H9 (cell line): ENCODE data around the gene MYOD1. TPM values are rescaled to one million over a fixed set of nuclear protein-coding genes. Genes with fewer than 3 reads are reported as not detected.

Experiments
- DNase-seq: peaks from one replicate; pipeline ENCODE4 v3.0.0-alpha.2; 2017
- H2AFZ ChIP-seq: one replicate; pipeline ENCODE4 v1.6.1; 2013; ENCODE audit warnings: mild to moderate bottlenecking, low read length, control low read depth, moderate library complexity
- H2AK5ac ChIP-seq: 2 replicates; pipeline ENCODE4 v1.6.1; 2013; ENCODE audit warnings: low read length, control low read depth, mixed read lengths; ENCODE audit not compliant: insufficient read length
- H2BK120ac ChIP-seq: one replicate; pipeline ENCODE4 v1.6.1; 2013; ENCODE audit warnings: low read depth, mild to moderate bottlenecking, low read length, control low read depth, inconsistent platforms; ENCODE audit not compliant: poor library complexity, severe bottlenecking
- H2BK12ac ChIP-seq: 2 replicates; pipeline ENCODE4 v1.6.1; 2013; ENCODE audit warnings: low read length, control low read depth, mixed read lengths, low read depth; ENCODE audit not compliant: insufficient read length
- H2BK15ac ChIP-seq: 2 replicates; pipeline ENCODE4 v1.6.1; 2013; ENCODE audit warnings: low read depth, low read length, control low read depth
- H2BK20ac ChIP-seq: one replicate; pipeline ENCODE4 v1.6.1; 2013; ENCODE audit warnings: low read depth, mild to moderate bottlenecking, low read length, control low read depth, inconsistent platforms; ENCODE audit not compliant: poor library complexity, severe bottlenecking
- H2BK5ac ChIP-seq: 2 replicates; pipeline ENCODE4 v1.6.1; 2013; ENCODE audit warnings: low read length, control low read depth, mixed read lengths; ENCODE audit not compliant: insufficient read length
- H3K14ac ChIP-seq: 2 replicates; pipeline ENCODE4 v1.6.1; 2013; ENCODE audit warnings: low read length, control low read depth; ENCODE audit not compliant: insufficient read depth
- H3K18ac ChIP-seq: 2 replicates; pipeline ENCODE4 v1.6.1; 2013; ENCODE audit warnings: low read depth, mild to moderate bottlenecking, mixed read lengths, low read length, control low read depth; ENCODE audit not compliant: insufficient read length
- H3K23ac ChIP-seq: 2 replicates; pipeline ENCODE4 v1.6.1; 2013; ENCODE audit warnings: low read length, control low read depth, mixed read lengths, low read depth; ENCODE audit not compliant: insufficient read length
- H3K23me2 ChIP-seq: 2 replicates; pipeline ENCODE4 v1.6.1; 2013; ENCODE audit warnings: low read depth, mild to moderate bottlenecking, mixed read lengths, low read length, control low read depth; ENCODE audit not compliant: insufficient read length, poor library complexity, severe bottlenecking
- H3K27ac ChIP-seq: 2 replicates; pipeline ENCODE4 v1.5.1; 2013; ENCODE audit warnings: low read length, control low read depth, mixed read lengths, low read depth; ENCODE audit not compliant: insufficient read length
- H3K27me3 ChIP-seq: 2 replicates; pipeline ENCODE4 v1.6.1; 2013; ENCODE audit warnings: low read length, control low read depth, inconsistent platforms; ENCODE audit not compliant: insufficient read depth
- H3K4ac ChIP-seq: 2 replicates; pipeline ENCODE4 v1.6.1; 2013; ENCODE audit warnings: low read depth, mild to moderate bottlenecking, control low read depth, inconsistent platforms, low read length, moderate library complexity
- H3K4me1 ChIP-seq: 2 replicates; pipeline ENCODE4 v1.6.1; 2013; ENCODE audit warnings: low read length, control low read depth, inconsistent platforms; ENCODE audit not compliant: insufficient read depth
- H3K4me2 ChIP-seq: 2 replicates; pipeline ENCODE4 v1.6.1; 2013; ENCODE audit warnings: low read length, control low read depth, mixed read lengths; ENCODE audit not compliant: insufficient read length, insufficient read depth
- H3K56ac ChIP-seq: 2 replicates; pipeline ENCODE4 v1.6.1; 2013; ENCODE audit warnings: low read depth, mild to moderate bottlenecking, mixed read lengths, low read length, control low read depth; ENCODE audit not compliant: insufficient read length
- H3K79me1 ChIP-seq: 2 replicates; pipeline ENCODE4 v1.6.1; 2013; ENCODE audit warnings: low read depth, mild to moderate bottlenecking, moderate library complexity, low read length, control low read depth, inconsistent platforms; ENCODE audit not compliant: insufficient read depth, poor library complexity, severe bottlenecking
- H3K79me2 ChIP-seq: 2 replicates; pipeline ENCODE4 v1.6.1; 2013; ENCODE audit warnings: low read length, control low read depth, inconsistent platforms; ENCODE audit not compliant: insufficient read depth
- H3K9ac ChIP-seq: 2 replicates; pipeline ENCODE4 v1.6.1; 2013; ENCODE audit warnings: low read length, control low read depth, mixed read lengths; ENCODE audit not compliant: insufficient read length; ENCODE audit errors: extremely low read depth
- H3K9me3 ChIP-seq: one replicate; pipeline ENCODE4 v1.6.1; 2013; ENCODE audit warnings: low read depth, low read length, inconsistent platforms; ENCODE audit not compliant: control insufficient read depth
- H3T11ph ChIP-seq: one replicate; pipeline ENCODE4 v1.6.1; 2013; ENCODE audit warnings: mild to moderate bottlenecking, low read length, control low read depth, inconsistent platforms
- H4K20me1 ChIP-seq: one replicate; pipeline ENCODE4 v1.6.1; 2013; ENCODE audit not compliant: control insufficient read depth, insufficient read length, insufficient read depth
- H4K5ac ChIP-seq: 2 replicates; pipeline ENCODE4 v1.6.1; 2013; ENCODE audit warnings: low read depth, mild to moderate bottlenecking, mixed read lengths, low read length, control low read depth; ENCODE audit not compliant: insufficient read length
- H4K8ac ChIP-seq: replicated peaks from 2 replicates; pipeline ENCODE4 v1.6.1; 2013; ENCODE audit warnings: low read length, control low read depth, mixed read lengths, low read depth; ENCODE audit not compliant: insufficient read length
- H4K91ac ChIP-seq: 2 replicates; pipeline ENCODE4 v1.6.1; 2013; ENCODE audit warnings: low read depth, mild to moderate bottlenecking, moderate library complexity, mixed read lengths, low read length, control low read depth; ENCODE audit not compliant: insufficient read length
- H3K27ac Mint-ChIP-seq, 3 experiments: 2 replicates in 2 of 3; 3 replicates in 1 of 3; pipeline ENCODE4 v1.8.0; 2020 to 2021; ENCODE audit warnings: mixed read lengths in 3 of 3, mild to moderate bottlenecking in 1 of 3, moderate library complexity in 1 of 3
- H3K27me3 Mint-ChIP-seq: 2 replicates; pipeline ENCODE4 v1.8.0; 2021; ENCODE audit warnings: low read depth, mild to moderate bottlenecking, moderate library complexity, mixed read lengths
- H3K36me3 Mint-ChIP-seq, 3 experiments: 2 replicates in 2 of 3; 3 replicates in 1 of 3; pipeline ENCODE4 v1.8.0; 2020 to 2021; ENCODE audit warnings: low read depth in 3 of 3, mixed read lengths in 3 of 3; ENCODE audit not compliant: insufficient read depth in 1 of 3
- H3K4me1 Mint-ChIP-seq, 2 experiments: 2 replicates each; pipeline ENCODE4 v1.8.0; 2020; ENCODE audit warnings: mixed read lengths in 2 of 2
- H3K4me3 Mint-ChIP-seq, 2 experiments: 2 replicates in 1 of 2; 3 replicates in 1 of 2; pipeline ENCODE4 v1.8.0; 2020 to 2021; ENCODE audit warnings: mild to moderate bottlenecking in 2 of 2, mixed read lengths in 2 of 2, moderate library complexity in 1 of 2
- H3K9me3 Mint-ChIP-seq, 2 experiments: 2 replicates in 1 of 2; 3 replicates in 1 of 2; pipeline ENCODE4 v1.8.0; 2020; ENCODE audit warnings: mild to moderate bottlenecking in 2 of 2, mixed read lengths in 2 of 2, moderate library complexity in 1 of 2
- WGBS: extraction: QIAGEN DNeasy Blood & Tissue Kit; methylation state at CpG from one replicate; pipeline ENCODE4 v1.1.7; 2013; ENCODE audit warnings: missing lambda C conversion rate, low lambda C conversion rate, mixed read lengths; ENCODE audit not compliant: insufficient read length; ENCODE audit errors: extremely low coverage; 5-methylcytosine and 5-hydroxymethylcytosine counted together
- total RNA-seq: library from RNA; stranded (reverse); gene quantifications from 2 replicates; pipeline ENCODE4 v1.2.1, GENCODE V29; 2021
- TF ChIP-seq, protein P1 (sequence below): fragments of 200-600 bp; sonication (generic); conservative IDR thresholded peaks from 3 replicates; pipeline ENCODE4 v1.8.0; 2021; ENCODE audit warnings: antibody characterized with exemption, mild to moderate bottlenecking

Gene MYOD1
- total RNA-seq, 1 experiment from 2014 or later, result not detected

DNA sequence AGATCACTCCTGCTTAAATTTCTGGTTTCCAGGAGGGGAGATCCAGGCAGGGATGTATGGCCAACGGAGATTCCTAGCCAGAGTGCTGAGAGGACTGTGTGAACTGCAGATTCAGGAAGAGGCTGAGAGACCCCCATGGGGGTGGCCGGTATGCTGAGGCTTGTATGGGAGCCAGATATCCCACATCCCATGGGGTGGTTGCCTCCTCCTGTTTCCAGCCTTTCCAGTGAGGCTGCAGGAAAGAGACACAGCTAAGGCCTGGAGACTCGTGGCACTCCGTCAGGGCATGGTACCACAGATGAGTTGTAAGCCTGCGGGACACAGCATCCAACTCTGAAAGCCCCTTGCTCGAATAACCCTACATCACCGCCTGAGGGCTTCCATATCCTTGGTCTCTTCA is 1.4 kb upstream of the MYOD1 start:
- Histone ChIP-seq H3K27me3 (peaks cover 67% of the 10 kb centered on the region), H3K79me1 (no peaks in the 10 kb centered on the region), H3T11ph (no peak overlapping the region), H2BK15ac (no peak overlapping the region), H3K4me2 (no peak overlapping the region), H3K9ac (no peak overlapping the region), H4K8ac (no peak overlapping the region), H3K79me2 (no peaks in the 10 kb centered on the region), H3K23me2 (peaks cover 11% of the 10 kb centered on the region), H2AK5ac (no peak overlapping the region), H3K4ac (no peak overlapping the region), H2BK5ac (no peak overlapping the region), H2BK12ac (no peak overlapping the region), H3K27ac (no peak overlapping the region), H4K91ac (no peak overlapping the region), H4K20me1 (no peaks in the 10 kb centered on the region), H3K23ac (no peak overlapping the region), H2BK120ac (no peak overlapping the region), H3K18ac (no peak overlapping the region), H2AFZ (no peak overlapping the region), H3K9me3 (no peaks in the 10 kb centered on the region), H2BK20ac (no peak overlapping the region), H3K4me1 (no peaks in the 10 kb centered on the region), H4K5ac (no peak overlapping the region), H3K14ac (no peak overlapping the region), H3K56ac (no peak overlapping the region)
- Mint-ChIP-seq H3K27me3 (no peaks in the 10 kb centered on the region; the same call in none of the 2 replicates), H3K9me3 (peaks cover 0 to 3% of the 10 kb centered on the region in 2 experiments; a peak in 1 of 5 replicates), H3K36me3 (no peaks in the 10 kb centered on the region), H3K27ac (no peak overlapping the region), H3K4me3 (peak overlapping the region in 1 of 2 experiments; percentile 80; a peak in 1 of 5 replicates), H3K4me1 (peaks cover 9 to 18% of the 10 kb centered on the region in 2 experiments)
- WGBS, result no CpG with 5 or more reads among the region's 7 CpGs
- no peak for DNase-seq
- TF ChIP-seq, protein P1, sequence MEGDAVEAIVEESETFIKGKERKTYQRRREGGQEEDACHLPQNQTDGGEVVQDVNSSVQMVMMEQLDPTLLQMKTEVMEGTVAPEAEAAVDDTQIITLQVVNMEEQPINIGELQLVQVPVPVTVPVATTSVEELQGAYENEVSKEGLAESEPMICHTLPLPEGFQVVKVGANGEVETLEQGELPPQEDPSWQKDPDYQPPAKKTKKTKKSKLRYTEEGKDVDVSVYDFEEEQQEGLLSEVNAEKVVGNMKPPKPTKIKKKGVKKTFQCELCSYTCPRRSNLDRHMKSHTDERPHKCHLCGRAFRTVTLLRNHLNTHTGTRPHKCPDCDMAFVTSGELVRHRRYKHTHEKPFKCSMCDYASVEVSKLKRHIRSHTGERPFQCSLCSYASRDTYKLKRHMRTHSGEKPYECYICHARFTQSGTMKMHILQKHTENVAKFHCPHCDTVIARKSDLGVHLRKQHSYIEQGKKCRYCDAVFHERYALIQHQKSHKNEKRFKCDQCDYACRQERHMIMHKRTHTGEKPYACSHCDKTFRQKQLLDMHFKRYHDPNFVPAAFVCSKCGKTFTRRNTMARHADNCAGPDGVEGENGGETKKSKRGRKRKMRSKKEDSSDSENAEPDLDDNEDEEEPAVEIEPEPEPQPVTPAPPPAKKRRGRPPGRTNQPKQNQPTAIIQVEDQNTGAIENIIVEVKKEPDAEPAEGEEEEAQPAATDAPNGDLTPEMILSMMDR, result no peak
